GM12864 (cell line): Measurements from ENCODE around the gene ZBTB38.

Experiments
- DNase-seq: peaks from one replicate; pipeline ENCODE4 v3.0.0-alpha.2; 2011; ENCODE audit warnings: low read depth
- H3K4me3 ChIP-seq: 2 replicates; pipeline ENCODE4 v1.5.1; 2011; ENCODE audit warnings: mild to moderate bottlenecking, low read depth, low read length, control low read depth
- TF ChIP-seq, protein P1 (sequence below): IDR thresholded peaks from 2 replicates; pipeline ENCODE4 v1.5.1; 2011; ENCODE audit warnings: low read depth, mild to moderate bottlenecking, moderate library complexity, low read length, control low read depth, inconsistent platforms; ENCODE audit errors: missing control alignments

ZBTB38 gene

DNA sequence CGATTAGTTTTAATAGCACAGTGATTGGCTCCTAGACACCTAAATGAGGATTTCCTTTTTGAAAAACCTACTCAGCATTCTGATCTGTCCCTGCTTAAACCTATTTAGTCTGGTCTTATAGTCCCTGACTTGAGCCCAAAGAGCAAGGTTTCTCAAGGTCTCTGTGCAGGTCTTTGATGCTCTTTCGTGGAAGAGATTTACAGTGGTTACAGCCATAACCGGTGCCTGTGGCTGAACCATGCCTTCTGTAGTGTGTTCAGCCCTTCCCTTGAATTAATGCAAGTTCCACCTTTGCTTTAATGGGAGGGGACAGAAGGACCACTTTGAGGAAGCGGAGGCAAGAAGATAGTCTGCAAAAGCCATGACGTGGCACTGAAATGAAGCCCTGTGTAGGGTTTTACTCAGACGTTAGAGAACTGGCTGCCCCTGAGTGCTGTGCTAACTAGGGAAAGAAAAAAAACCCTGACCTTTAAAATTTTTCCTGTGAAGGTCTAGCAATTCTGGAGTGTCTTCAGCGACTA is 43.0 kb downstream of the ZBTB38 start:
- H3K4me3 ChIP-seq = peak overlapping the region; percentile 2; the same call in 1 of the 2 replicates
- TF ChIP-seq, protein P1, sequence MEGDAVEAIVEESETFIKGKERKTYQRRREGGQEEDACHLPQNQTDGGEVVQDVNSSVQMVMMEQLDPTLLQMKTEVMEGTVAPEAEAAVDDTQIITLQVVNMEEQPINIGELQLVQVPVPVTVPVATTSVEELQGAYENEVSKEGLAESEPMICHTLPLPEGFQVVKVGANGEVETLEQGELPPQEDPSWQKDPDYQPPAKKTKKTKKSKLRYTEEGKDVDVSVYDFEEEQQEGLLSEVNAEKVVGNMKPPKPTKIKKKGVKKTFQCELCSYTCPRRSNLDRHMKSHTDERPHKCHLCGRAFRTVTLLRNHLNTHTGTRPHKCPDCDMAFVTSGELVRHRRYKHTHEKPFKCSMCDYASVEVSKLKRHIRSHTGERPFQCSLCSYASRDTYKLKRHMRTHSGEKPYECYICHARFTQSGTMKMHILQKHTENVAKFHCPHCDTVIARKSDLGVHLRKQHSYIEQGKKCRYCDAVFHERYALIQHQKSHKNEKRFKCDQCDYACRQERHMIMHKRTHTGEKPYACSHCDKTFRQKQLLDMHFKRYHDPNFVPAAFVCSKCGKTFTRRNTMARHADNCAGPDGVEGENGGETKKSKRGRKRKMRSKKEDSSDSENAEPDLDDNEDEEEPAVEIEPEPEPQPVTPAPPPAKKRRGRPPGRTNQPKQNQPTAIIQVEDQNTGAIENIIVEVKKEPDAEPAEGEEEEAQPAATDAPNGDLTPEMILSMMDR = no peak
- no peak for DNase-seq

DNA sequence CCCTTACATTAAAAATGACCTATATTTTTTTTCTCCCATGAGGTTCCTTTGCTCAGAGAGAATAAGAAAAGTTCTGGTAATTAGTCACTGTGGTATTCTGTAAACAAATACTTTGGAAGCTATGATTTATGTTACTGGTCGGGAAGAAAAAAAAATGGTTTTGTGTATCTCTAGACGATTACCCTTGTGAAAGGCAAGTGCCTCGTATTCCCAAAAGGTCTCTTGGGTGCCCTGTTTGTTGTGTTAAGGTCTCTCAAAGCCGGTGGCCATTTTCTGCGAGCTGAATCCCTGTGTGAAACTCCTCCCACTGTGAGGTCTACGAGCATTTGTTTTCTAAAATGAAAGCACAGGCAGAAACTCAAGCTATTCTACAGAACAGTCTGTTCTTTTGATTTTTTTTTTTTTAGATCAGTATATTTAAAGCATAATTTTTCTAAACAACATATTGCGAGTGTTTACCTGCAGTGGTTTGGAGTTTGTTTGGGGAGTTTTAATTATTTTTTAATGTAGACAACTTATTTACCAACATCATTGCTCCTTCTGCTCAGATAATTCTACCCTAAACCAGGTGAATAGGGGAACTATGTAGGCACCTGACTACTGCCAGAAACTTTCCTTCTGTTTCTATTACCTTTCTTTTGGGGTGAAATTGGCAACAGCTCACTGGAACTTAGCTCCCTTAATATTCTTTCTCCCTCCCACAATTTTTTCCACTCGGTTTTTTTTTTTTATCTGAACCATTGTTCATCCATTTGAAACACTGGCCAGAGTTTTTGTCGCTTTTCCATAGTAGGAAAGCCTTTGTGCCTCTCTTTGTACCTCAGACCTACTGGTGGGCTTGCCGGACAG is 44.0 kb downstream of the ZBTB38 start:
- TF ChIP-seq, protein P1 = no peak
- DNase-seq = no peak
- no peak overlapping the region; the same call in 1 of the 2 replicates for H3K4me3 ChIP-seq

DNA sequence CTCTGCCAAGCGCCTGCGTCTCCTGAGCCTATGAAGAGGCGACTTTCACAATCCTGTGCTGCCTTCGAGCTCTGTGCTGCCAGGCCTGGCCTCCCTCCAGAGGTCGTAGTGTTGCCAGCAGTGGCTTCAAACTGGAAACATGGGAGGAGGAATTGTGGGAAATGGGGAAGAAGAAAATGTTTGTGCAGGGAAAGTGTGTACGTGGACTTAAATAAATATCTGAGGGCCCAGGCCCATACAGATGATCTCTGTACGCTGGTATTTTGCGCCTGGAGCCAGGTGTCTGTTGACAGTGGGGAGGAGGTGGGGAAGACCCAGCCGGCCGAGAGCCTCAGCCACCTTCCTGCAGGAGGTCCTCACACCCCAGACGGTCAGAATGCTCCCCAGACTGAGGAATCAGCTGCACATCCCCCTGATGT is 44.6 kb downstream of the ZBTB38 start:
- TF ChIP-seq, protein P1 = no peak
- no peak for DNase-seq
- no peak overlapping the region; the same call in 1 of the 2 replicates for H3K4me3 ChIP-seq

DNA sequence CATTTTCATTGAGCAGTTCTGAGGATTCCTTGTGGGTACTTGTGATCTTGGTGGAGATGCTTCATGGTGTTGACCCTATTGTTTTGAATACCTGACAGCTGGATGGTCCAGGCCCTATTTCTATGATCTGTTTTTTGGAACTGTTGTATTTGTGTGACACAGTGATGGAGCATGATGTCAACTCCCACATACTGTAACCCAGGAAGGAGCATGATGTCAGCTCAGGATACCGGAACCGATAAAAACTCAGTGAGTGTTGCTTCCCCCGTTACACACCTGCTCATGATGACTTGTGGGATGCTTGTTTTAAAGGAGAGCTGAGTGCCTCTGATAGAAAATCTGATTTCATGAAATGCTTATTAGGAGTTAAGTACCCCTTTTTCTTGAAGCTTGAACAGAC is 45.1 kb downstream of the ZBTB38 start:
- no peak for DNase-seq
- TF ChIP-seq, protein P1 = no peak
- no peak overlapping the region for H3K4me3 ChIP-seq

DNA sequence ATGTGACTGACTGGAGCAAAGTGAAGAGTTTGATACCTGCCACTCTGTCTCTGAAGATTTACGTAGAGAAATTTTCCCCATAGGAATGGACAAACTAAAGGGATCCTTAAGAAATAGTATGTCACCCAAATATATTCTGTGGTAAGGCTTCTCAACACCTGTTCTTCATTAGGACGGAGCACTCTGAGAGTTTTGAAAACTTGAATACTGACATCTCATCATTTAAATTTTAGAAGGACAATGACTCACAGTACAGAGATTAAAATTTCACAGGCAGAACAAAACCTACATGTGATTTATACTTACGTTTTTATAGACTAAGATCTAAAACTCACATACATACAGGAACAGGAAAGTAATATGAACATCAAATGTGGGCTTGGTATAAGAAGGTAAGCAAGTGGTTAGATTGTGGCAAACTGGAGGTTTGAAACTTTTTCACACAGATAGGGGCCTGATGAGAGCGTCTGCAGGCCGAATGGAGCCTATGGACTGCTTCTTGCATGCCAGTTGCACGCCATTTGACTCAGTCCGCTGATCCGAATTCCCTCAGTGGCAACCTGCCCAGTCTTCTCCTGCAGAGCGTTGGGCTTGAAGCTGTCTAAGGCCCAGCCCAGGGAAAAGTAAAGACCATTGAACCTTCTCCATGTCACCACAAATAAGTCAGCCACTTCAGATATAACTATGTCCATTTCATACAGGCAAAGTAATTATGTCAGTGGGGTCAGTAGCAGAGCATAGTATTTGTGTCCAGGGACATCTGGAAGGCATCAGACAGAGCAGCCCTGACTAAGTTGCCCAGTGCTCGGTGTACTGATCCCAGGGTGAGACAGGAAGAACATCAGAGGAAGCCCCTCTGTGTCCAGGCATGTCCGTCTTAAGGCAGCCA is 45.7 kb downstream of the ZBTB38 start:
- H3K4me3 ChIP-seq = no peak overlapping the region
- TF ChIP-seq, protein P1 = no peak
- no peak for DNase-seq

DNA sequence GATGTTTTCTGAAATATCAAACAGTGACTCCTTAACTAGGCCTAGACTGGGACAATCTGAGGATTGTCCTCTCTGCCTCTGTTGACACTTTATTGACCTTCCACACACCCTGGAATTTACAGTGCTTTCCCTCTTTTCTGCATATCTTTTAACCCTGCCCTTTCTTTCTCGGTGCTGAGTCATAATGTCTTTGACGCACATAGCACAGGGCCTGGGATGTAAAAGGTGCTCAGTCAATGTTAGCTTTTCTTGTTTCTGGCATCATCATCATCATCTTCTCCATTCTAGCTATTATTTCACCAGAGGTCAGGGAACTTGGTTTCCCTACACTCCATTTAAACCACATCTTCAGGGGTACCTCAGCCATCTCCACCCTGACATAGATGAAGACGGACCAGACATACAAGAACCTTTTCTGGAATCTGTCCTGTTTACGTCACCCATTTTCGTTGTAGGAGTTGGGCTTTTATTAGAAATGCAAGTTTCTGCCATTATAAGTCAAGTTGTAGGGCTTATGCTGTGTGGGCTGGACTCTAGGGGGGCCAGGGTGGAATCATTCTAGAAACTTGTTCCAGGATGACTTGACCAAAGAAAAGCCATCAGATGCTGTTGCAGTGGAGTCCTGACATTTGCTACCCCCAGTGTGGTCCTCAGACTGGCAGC is 46.6 kb downstream of the ZBTB38 start:
- TF ChIP-seq, protein P1 = no peak
- DNase-seq = no peak
- no peak overlapping the region for H3K4me3 ChIP-seq
